ENCODE measurements around the gene DR1. TPM values are rescaled to one million over a fixed set of nuclear protein-coding genes. Genes with fewer than 3 reads are reported as not detected.
A peak's percentile ranks its signal among the peaks of the same experiment; 100 is the strongest.

The DR1 gene
- total and polyA plus RNA-seq, 2 of the 8 experiments (the other 6 are each of a cell fraction or from before 2014, with no cell fraction given), result 13.1 to 62.3 TPM

DNA sequence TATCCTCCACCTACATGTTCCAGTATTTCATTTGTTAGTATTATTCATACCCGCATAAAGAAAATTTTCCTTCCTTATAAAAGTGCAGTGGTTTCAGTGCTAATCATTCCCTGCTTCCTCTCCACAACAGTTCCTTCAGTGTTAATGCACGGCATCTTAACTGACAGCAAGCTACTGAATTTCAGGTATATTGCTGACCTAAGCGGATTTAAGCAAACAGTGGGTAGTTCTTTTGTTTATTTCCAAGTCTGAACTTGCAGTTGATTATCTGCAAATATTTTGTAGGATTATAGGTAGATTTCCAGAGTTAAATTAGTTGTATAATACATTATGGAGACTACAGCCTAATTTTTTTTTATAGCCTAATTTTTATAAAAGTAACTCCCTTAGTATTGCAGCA, 15.1 kb upstream of the DR1 start:
- Histone ChIP-seq H3K79me2 (ENCODE audit: control insufficient read depth in 1 of 2, insufficient read depth in 2 of 2, low read length in 2 of 2) (no peaks in the 10 kb centered on the region), H3K23me2 (ENCODE audit: low read depth, low read length) (no peaks in the 10 kb centered on the region), H4K5ac (ENCODE audit: insufficient read length, low read depth, low read length) (no peak overlapping the region), H3K4me2 (ENCODE audit: insufficient read depth in 1 of 2, low read depth in 2 of 2, low read length in 2 of 2) (no peak overlapping the region), H2BK20ac (ENCODE audit: low read length) (no peak overlapping the region), H3K4ac (replicated peaks; ENCODE audit: insufficient read length, low read depth, low read length) (no peak overlapping the region), H3K9ac (replicated peaks in 1 of 4; ENCODE audit: extremely low read depth in 1 of 4, low read depth in 3 of 4, low read length in 3 of 4) (no peak overlapping the region), H3K4me1 (replicated peaks in 1 of 4; ENCODE audit: control insufficient read depth in 3 of 4, insufficient read depth in 4 of 4, low read length in 3 of 4) (peaks cover 0 to 2% (median 0%) of the 10 kb centered on the region in 4 experiments; a peak in 1 of 7 replicates), H2BK120ac (replicated peaks; ENCODE audit: low read depth, low read length) (no peak overlapping the region), H3K56ac (replicated peaks; ENCODE audit: insufficient read length, low read depth, low read length) (no peak overlapping the region), H3K18ac (ENCODE audit: extremely low read depth, low read length) (no peak overlapping the region), H2AFZ (ENCODE audit: low read length) (no peak overlapping the region), H4K91ac (replicated peaks; ENCODE audit: insufficient read length, low read length) (no peak overlapping the region), H4K20me1 (replicated peaks in 1 of 2; ENCODE audit: control insufficient read depth in 1 of 2, insufficient read depth in 2 of 2, low read length in 2 of 2) (no peaks in the 10 kb centered on the region), H3K23ac (ENCODE audit: insufficient read length) (no peak overlapping the region), H4K8ac (ENCODE audit: extremely low read depth, insufficient read depth, low read length) (no peak overlapping the region), H2BK5ac (ENCODE audit: low read depth, low read length) (no peak overlapping the region), H3K36me3 (ENCODE audit: control insufficient read depth in 2 of 4, insufficient read depth in 4 of 4, low read length in 3 of 4) (no peaks in the 10 kb centered on the region; a peak in 1 of 8 replicates), H3K14ac (ENCODE audit: insufficient read length) (no peak overlapping the region), H3K27ac (ENCODE audit: low read depth, low read length) (no peak overlapping the region), H2BK15ac (ENCODE audit: low read length) (no peak overlapping the region), H3K27me3 (replicated peaks in 1 of 4; ENCODE audit: control insufficient read depth in 3 of 4, extremely low read depth in 1 of 4, insufficient read depth in 3 of 4, low read length in 3 of 4) (no peaks in the 10 kb centered on the region), H2BK12ac (ENCODE audit: low read depth, low read length) (no peak overlapping the region), H2AK5ac (ENCODE audit: low read depth, low read length) (no peak overlapping the region), H3K9me3 (ENCODE audit: insufficient read depth in 2 of 2, low read depth in 1 of 2, low read length in 1 of 2) (no peaks in the 10 kb centered on the region), H3K4me3 (ENCODE audit: extremely low read depth in 1 of 4, insufficient read depth in 2 of 4, low read depth in 3 of 4, low read length in 4 of 4) (no peak overlapping the region), H3K79me1 (ENCODE audit: low read depth, low read length) (no peaks in the 10 kb centered on the region)
- FAIRE-seq (no peak), DNase-seq (ENCODE audit: low read depth in 1 of 2, low spot score in 2 of 2) (no peak)
- ChIA-PET CTCF (ENCODE audit: partially characterized antibody) (interaction anchor here (0.8 to 0.9 kb wide), 2 partner anchors 26 to 27 kb away, joined by 3 read pairs; no protein-coding TSS in a partner anchor), POLR2A (ENCODE audit: partially characterized antibody) (interaction anchor here (0.9 to 5.4 kb wide), 3 partner anchors 12 to 60 kb away, joined by 3 to 35 read pairs (median 3); partner anchors contain the start of gene DR1)
- TF ChIP-seq, protein P1, sequence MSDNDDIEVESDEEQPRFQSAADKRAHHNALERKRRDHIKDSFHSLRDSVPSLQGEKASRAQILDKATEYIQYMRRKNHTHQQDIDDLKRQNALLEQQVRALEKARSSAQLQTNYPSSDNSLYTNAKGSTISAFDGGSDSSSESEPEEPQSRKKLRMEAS (IDR thresholded peaks at IDR 0.05), result no peak
- TF ChIP-seq NRF1 (IDR thresholded peaks at IDR 0.05; ENCODE audit: low read depth, low read length) (no peak), BCL11A (IDR thresholded peaks at IDR 0.05; ENCODE audit: low read depth in 2 of 2, low read length in 2 of 2) (no peak), RFX5 (IDR thresholded peaks at IDR 0.05; ENCODE audit: borderline replicate concordance, low read depth, low read length) (no peak), MAFK (IDR thresholded peaks at IDR 0.05; ENCODE audit: low read depth, low read length) (peak; percentile 98), CREB1 (IDR thresholded peaks at IDR 0.05) (no peak)
- TF ChIP-seq, protein P2, sequence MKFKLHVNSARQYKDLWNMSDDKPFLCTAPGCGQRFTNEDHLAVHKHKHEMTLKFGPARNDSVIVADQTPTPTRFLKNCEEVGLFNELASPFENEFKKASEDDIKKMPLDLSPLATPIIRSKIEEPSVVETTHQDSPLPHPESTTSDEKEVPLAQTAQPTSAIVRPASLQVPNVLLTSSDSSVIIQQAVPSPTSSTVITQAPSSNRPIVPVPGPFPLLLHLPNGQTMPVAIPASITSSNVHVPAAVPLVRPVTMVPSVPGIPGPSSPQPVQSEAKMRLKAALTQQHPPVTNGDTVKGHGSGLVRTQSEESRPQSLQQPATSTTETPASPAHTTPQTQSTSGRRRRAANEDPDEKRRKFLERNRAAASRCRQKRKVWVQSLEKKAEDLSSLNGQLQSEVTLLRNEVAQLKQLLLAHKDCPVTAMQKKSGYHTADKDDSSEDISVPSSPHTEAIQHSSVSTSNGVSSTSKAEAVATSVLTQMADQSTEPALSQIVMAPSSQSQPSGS (IDR thresholded peaks at IDR 0.05; ENCODE audit: low read length), result no peak
- WGBS, 2 experiments (ENCODE audit: extremely low coverage in 1 of 2, insufficient coverage in 1 of 2, insufficient read length in 1 of 2, insufficient replicate concordance in 2 of 2, low coverage in 1 of 2, low lambda C conversion rate in 2 of 2, missing lambda C conversion rate in 1 of 2), result 88% methylated on average over 3 of the region's 3 CpGs; no CpG with 5 or more reads in 1 of the 2 experiments
